ENCODE results near the gene HSPB6. TPM values are rescaled to one million over a fixed set of nuclear protein-coding genes. Genes with fewer than 3 reads are reported as not detected.
"Not testable (repeated sequence)": the region's sequence is repeated elsewhere in the genome, so short reads cannot be mapped to it uniquely, and the experiment has no call there.

Gene HSPB6
- total RNA-seq, 1 donor, result not detected

DNA sequence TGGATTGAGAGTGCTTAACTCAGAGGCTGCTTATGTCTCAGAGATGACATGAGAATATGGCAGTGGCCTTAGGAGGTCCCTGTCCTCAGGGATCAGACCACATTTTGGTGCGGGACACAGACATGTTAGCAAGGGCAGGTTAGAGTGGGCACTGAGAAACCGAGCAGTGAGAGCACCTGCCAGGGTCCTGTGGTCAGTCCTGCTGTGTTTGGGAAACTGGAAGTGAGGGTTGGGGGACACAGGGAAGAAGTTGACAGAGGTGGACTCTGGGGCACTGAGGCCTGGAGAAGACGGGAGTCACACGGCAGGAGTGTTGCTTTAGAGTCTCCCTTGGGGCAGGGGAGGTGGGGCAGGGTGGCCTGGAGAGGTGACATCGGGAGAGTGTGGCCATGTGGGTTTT is 21.9 kb downstream of the HSPB6 start:
- Histone ChIP-seq H3K4me1 (ENCODE audit: insufficient read depth, low read length) (peaks cover 17% of the 10 kb centered on the region), H3K27me3 (ENCODE audit: insufficient read depth, low read length) (no peaks in the 10 kb centered on the region), H3K4me3 (ENCODE audit: low read length) (no peak overlapping the region)

DNA sequence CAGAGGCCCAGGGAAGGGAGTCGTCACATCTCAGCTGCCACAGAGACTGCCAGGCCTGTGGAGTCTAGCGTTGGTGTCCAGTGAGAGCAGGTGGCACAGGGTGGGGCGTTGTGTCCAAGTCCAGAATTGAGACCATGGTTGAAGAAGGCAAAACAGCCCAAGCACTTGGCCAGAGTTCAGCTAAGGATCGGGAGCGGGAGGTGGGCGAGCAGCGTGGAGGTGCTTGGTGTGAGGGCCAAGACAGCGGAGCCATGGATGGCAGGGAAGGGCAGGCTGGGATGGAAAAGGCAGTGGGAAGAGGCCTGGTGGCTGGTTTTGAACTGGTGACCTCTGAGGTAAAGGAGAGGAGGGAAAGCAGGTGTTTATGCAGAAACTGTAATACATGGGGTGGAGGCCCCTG is 22.6 kb downstream of the HSPB6 start:
- Histone ChIP-seq H3K4me3 (ENCODE audit: low read length) (no peak overlapping the region), H3K27me3 (ENCODE audit: insufficient read depth, low read length) (no peaks in the 10 kb centered on the region), H3K9me3 (ENCODE audit: low read depth, low read length) (no peaks in the 10 kb centered on the region)

More for the DNA sequence above, 21.9 kb downstream of the HSPB6 start:
- H3K9me3 ChIP-seq (ENCODE audit: low read depth, low read length), result no peaks in the 10 kb centered on the region

DNA sequence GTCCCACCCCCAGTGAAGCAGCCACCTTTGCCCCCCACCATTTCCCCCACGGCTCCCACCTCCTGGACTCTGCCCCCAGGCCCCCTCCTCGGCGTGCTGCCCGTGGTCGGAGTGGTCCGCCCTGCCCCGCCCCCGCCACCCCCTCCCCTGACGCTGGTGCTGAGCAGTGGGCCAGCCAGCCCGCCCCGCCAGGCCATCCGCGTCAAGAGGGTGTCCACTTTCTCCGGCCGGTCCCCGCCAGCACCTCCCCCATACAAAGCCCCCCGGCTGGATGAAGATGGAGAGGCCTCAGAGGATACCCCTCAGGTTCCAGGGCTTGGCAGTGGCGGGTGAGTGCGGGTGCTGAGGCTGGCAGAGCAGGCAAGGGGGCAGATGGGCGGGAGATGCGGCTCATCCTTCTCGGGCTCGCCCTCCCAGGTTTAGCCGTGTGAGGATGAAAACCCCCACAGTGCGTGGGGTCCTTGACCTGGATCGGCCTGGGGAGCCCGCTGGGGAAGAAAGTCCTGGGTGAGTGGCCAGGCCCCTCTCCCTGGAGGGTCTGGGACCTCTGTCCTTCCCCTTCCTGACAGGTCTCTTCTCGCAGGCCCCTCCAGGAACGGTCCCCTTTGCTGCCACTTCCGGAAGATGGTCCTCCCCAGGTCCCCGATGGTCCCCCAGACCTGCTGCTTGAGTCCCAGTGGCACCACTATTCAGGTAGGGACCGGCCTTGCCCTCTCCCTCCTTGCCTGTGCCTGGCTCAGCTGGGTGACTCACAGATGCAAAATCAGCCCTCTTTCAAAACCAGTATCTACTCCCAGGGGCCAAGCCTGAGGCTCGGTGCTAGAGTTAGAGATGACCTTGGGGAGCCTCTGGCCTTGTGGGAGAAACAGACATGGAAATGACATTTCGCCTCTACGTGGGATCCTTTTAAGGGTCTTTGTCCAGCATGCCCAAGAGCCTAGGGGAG is 23.4 kb downstream of the HSPB6 start:
- Histone ChIP-seq H3K9me3 (ENCODE audit: low read depth, low read length) (no peaks in the 10 kb centered on the region), H3K4me3 (ENCODE audit: low read length) (no peak overlapping the region), H3K27me3 (ENCODE audit: insufficient read depth, low read length) (no peaks in the 10 kb centered on the region), H3K4me1 (ENCODE audit: insufficient read depth, low read length) (peaks cover 10% of the 10 kb centered on the region)

More for the DNA sequence above, 22.6 kb downstream of the HSPB6 start:
- H3K4me1 ChIP-seq (ENCODE audit: insufficient read depth, low read length), result peaks cover 11% of the 10 kb centered on the region

DNA sequence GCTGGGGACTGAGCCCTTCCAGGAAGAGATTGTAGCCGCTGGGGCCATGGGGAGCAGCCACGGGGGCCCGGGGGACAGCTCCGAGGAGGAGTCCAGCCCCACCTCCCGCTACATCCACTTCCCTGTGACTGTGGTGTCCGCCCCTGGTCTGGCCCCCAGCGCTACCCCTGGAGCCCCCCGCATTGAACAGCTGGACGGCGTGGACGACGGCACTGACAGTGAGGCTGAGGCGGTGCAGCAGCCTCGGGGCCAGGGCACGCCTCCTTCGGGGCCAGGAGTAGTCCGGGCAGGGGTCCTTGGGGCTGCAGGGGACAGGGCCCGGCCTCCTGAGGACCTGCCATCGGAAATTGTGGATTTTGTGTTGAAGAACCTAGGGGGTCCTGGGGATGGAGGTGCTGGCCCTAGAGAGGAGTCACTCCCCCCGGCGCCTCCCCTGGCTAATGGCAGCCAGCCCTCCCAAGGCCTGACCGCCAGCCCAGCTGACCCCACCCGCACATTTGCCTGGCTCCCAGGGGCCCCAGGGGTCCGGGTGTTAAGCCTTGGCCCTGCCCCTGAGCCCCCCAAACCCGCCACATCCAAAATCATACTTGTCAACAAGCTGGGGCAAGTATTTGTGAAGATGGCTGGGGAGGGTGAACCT is 24.2 kb downstream of the HSPB6 start:
- H3K27me3 ChIP-seq (ENCODE audit: insufficient read depth, low read length), result no peaks in the 10 kb centered on the region
- no peaks in the 10 kb centered on the region for H3K9me3 ChIP-seq (ENCODE audit: low read depth, low read length)
- H3K4me3 ChIP-seq (ENCODE audit: low read length), result no peak overlapping the region
- peaks cover 10% of the 10 kb centered on the region for H3K4me1 ChIP-seq (ENCODE audit: insufficient read depth, low read length)

DNA sequence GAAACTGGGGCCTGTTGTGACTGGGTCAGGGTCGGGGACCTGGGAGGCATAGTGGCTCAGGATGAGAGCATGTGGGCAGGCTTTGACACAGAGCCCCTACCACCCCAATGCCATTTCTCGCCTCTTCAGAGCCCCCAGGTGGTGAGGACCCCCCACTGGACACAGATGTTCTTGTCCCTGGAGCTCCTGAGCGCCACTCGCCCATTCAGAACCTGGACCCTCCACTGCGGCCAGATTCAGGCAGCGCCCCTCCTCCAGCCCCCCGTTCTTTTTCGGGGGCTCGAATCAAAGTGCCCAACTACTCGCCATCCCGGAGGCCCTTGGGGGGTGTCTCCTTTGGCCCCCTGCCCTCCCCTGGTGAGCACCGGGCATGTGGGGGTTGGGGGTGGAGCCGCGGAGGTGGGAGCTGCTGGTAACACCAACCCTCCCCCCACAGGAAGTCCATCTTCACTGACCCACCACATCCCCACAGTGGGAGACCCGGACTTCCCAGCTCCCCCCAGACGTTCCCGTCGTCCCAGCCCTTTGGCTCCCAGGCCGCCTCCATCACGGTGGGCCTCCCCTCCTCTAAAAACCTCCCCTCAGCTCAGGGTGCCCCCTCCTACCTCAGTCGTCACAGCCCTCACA is 24.9 kb downstream of the HSPB6 start:
- Histone ChIP-seq H3K9me3 (ENCODE audit: low read depth, low read length) (no peaks in the 10 kb centered on the region), H3K4me3 (ENCODE audit: low read length) (no peak overlapping the region), H3K27me3 (ENCODE audit: insufficient read depth, low read length) (no peaks in the 10 kb centered on the region), H3K4me1 (ENCODE audit: insufficient read depth, low read length) (peaks cover 2% of the 10 kb centered on the region)

DNA sequence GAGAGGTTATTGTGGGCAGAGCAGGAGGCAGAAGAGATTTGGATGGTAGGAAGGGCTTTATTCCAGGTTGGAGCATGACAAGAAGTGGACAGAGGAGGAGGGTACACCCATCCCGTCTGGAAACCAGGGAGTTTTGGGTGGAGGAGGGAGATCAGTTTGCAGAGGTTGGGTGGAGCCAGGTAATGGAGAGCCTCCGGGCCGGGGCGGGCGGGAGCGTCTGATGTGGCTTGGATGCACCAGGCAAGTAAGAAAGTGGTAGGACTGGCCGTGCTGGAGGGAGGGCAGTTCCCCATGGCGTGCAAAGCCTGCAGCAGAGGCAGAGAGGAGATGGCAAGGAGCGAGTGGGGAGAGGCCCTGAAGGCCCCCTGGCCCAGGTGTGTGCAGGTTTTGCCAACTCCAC is 25.5 kb downstream of the HSPB6 start:
- Histone ChIP-seq H3K4me3 (ENCODE audit: low read length) (no peak overlapping the region), H3K27me3 (ENCODE audit: insufficient read depth, low read length) (no peaks in the 10 kb centered on the region), H3K9me3 (ENCODE audit: low read depth, low read length) (no peaks in the 10 kb centered on the region), H3K4me1 (ENCODE audit: insufficient read depth, low read length) (no peaks in the 10 kb centered on the region)

DNA sequence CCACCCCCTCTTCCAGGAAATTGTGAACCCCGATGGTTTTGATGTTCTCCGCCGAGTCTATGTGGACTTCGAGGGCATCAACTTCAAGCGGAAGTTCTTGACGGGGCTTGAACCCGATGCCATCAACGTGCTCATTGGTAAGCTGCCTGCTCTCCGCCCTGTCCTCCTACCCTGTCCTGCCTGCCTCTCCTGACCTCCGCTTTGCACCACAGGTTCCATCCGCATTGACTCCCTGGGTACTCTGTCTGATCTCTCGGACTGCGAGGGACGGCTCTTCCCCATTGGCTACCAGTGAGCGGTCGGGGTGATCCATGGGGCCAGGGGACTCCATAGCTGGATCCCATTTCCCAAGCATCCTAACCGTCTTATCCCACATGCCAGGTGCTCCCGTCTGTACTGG is 26.5 kb downstream of the HSPB6 start:
- no peaks in the 10 kb centered on the region for H3K4me1 ChIP-seq (ENCODE audit: insufficient read depth, low read length)
- no peaks in the 10 kb centered on the region for H3K27me3 ChIP-seq (ENCODE audit: insufficient read depth, low read length)
- no peak overlapping the region for H3K4me3 ChIP-seq (ENCODE audit: low read length)
- H3K9me3 ChIP-seq (ENCODE audit: low read depth, low read length), result no peaks in the 10 kb centered on the region

DNA sequence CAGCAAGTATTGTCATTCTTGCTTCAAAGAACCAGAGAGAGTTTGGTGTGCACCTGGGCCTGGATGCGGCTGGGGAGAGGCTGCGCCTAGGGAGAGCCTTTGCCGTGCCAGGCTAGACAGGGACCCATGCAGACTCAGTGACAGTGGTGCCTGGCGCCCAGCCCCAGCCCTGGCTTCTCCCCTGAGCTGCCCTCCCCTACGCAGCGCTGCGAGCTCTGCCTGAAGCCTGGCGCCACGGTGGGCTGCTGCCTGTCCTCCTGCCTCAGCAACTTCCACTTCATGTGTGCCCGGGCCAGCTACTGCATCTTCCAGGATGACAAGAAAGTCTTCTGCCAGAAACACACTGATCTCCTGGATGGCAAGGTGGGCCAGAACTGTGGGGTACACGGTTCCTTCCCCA is 27.1 kb downstream of the HSPB6 start:
- Histone ChIP-seq H3K9me3 (ENCODE audit: low read depth, low read length) (no peaks in the 10 kb centered on the region), H3K27me3 (ENCODE audit: insufficient read depth, low read length) (no peaks in the 10 kb centered on the region), H3K4me1 (ENCODE audit: insufficient read depth, low read length) (no peaks in the 10 kb centered on the region), H3K4me3 (ENCODE audit: low read length) (no peak overlapping the region)

DNA sequence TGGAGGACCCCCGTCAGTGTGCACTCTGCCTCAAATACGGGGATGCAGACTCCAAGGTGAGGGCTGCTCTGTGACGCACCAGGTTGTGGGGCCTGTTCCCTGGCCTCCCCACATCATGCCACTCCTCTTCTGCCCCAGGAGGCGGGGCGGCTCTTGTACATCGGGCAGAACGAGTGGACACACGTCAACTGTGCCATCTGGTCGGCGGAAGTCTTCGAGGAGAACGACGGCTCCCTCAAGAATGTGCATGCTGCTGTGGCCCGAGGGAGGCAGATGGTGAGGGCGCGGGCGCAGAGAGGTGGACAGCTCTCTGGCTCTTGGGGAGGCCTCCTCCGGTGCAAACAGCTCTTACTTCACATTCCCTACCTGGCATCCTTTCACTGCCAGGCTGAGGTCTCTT is 27.8 kb downstream of the HSPB6 start:
- Histone ChIP-seq H3K27me3 (ENCODE audit: insufficient read depth, low read length) (no peaks in the 10 kb centered on the region), H3K4me1 (ENCODE audit: insufficient read depth, low read length) (no peaks in the 10 kb centered on the region), H3K4me3 (ENCODE audit: low read length) (no peak overlapping the region), H3K9me3 (ENCODE audit: low read depth, low read length) (no peaks in the 10 kb centered on the region)

DNA sequence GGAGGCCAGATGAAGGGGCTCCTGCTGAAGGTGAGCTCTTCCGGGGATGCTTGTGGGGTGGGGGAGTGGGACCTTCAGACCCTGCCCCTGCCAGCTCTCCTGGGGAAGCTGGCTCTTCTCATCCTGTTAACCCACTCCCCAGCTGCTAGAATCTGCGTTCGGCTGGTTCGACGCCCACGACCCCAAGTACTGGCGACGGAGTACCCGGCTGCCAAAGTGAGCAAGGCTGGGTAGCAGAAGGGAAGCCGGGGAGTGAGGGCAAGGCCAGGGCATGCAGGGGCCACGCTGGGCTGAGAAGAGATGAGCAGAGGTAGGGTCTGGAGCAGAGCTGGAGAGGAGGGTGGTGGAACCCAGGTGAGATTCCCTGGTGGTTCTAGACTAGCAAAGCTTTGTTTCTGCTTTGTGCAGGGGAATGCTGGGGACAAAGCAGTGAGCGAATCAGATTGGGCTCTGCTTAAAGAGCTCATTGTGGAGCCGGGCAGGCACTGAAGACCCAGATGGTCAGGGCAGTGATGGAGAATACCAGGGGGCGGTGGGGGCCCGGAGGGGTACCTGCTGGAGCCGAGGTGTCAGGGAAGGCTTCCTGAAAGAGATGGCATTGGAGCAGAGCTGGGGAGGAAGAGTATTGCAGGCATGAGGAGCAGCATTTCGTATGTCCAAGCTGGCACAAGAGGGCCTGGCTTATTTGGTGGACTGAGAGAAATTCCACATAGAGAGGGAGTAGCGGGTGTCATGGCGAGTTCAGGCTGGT is 28.7 kb downstream of the HSPB6 start:
- H3K4me3 ChIP-seq (ENCODE audit: low read length), result no peak overlapping the region
- no peaks in the 10 kb centered on the region for H3K4me1 ChIP-seq (ENCODE audit: insufficient read depth, low read length)
- H3K27me3 ChIP-seq (ENCODE audit: insufficient read depth, low read length), result no peaks in the 10 kb centered on the region
- H3K9me3 ChIP-seq (ENCODE audit: low read depth, low read length), result no peaks in the 10 kb centered on the region

DNA sequence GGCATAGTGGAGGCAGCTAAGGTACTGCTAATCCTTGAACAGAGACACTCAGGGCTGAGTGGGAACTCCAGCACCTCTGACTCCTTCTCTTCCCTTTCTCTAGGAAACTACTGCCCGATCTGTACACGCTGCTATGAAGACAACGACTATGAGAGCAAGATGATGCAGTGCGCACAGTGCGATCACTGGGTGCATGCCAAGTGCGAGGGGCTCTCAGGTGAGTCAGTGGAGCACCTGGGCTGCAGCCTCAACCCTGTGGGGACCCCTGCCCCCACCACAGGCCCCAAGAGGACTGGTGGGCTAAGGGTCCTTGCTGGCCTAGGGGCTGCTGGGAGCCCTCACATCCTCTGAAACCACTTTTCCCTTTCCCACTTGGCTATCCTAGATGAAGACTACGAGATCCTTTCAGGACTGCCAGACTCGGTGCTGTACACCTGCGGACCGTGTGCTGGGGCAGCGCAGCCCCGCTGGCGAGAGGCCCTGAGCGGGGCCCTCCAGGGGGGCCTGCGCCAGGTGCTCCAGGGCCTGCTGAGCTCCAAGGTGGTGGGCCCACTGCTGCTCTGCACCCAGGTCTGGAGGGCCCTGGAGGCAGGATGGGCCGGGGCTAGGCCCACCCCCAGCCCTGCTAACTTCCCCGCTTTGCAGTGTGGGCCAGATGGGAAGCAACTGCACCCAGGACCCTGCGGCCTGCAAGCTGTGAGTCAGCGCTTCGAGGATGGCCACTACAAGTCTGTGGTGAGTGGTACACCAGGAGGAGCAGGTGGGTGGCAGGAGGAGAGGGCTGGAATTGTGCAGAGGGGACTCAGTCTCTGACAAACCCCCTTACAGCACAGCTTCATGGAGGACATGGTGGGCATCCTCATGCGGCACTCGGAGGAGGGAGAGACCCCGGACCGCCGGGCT is 29.5 kb downstream of the HSPB6 start:
- Histone ChIP-seq H3K27me3 (ENCODE audit: insufficient read depth, low read length) (no peaks in the 10 kb centered on the region), H3K9me3 (ENCODE audit: low read depth, low read length) (no peaks in the 10 kb centered on the region), H3K4me1 (ENCODE audit: insufficient read depth, low read length) (no peaks in the 10 kb centered on the region)

DNA sequence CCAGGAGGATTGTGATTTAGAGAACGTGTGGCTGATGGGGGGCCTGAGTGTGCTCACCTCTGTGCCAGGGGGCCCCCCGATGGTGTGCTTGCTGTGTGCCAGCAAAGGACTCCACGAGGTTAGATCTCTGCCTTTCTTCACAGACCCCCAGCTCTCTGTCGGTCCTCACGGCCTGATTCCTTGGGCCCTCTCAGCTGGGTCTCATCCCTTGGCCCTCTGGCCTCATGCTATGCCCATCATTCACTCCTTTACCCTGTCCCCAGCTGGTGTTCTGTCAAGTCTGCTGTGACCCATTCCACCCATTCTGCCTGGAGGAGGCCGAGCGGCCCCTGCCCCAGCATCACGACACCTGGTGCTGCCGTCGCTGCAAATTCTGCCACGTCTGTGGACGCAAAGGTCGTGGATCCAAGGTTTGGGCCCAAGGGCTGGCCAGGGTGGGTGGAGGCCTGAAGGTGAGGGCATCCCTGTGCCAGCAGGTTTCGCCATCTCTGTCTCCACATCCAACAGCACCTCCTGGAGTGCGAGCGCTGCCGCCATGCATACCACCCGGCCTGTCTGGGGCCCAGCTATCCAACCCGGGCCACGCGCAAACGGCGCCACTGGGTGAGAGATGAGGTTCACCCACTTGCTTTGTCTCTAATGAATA is 31.5 kb downstream of the HSPB6 start:
- Histone ChIP-seq H3K27me3 (ENCODE audit: insufficient read depth, low read length) (no peaks in the 10 kb centered on the region), H3K4me1 (ENCODE audit: insufficient read depth, low read length) (no peaks in the 10 kb centered on the region), H3K4me3 (ENCODE audit: low read length) (no peak overlapping the region), H3K9me3 (ENCODE audit: low read depth, low read length) (no peaks in the 10 kb centered on the region)

More for the DNA sequence above, 29.5 kb downstream of the HSPB6 start:
- no peak overlapping the region for H3K4me3 ChIP-seq (ENCODE audit: low read length)

DNA sequence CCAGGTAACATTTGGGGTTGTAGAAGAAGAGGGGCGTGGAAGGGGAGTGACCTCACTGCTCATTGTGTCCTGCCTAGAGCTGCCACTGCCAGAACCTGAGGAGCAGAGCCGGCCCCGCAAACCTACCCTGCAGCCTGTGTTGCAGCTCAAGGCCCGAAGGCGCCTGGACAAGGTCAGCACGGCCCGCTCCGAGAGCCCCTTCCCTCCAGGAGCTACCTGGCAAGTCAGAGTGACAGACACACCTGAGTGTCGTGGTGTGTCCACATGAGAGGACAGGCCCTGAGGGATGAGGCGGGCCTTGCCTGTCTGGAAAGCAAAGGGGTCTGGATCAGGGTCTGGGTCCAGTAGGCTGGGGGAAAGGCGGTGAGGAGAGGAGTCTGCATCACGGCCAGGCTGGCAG is 32.3 kb downstream of the HSPB6 start:
- Histone ChIP-seq H3K4me3 (ENCODE audit: low read length) (no peak overlapping the region), H3K27me3 (ENCODE audit: insufficient read depth, low read length) (no peaks in the 10 kb centered on the region), H3K9me3 (ENCODE audit: low read depth, low read length) (no peaks in the 10 kb centered on the region), H3K4me1 (ENCODE audit: insufficient read depth, low read length) (peaks cover 6% of the 10 kb centered on the region)

DNA sequence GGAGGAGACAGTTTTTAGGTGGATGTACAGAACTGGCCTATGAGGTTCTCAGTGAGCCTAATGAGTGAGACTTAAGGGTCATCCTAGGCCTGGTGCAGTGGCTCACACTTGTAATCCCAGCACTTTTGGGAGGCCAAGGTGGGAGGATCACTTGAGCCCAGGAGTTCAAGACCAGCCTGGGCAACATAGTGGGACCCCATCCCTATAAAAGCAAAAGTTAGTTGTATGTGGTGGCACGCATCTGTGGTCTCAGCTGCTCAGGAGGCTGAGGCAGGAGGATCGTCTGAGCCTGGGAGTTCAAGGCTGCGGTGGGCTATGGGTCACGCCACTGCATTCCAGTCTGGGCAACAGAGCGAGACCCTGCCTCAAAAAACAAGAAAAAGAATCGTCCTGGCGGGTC is 32.7 kb downstream of the HSPB6 start:
- H3K4me3 ChIP-seq (ENCODE audit: low read length); H3K9me3 ChIP-seq (ENCODE audit: low read depth, low read length); H3K27me3 ChIP-seq (ENCODE audit: insufficient read depth, low read length): not testable (repeated sequence)
- H3K4me1 ChIP-seq (ENCODE audit: insufficient read depth, low read length), result peaks cover 10% of the 10 kb centered on the region
